K562 (cell line): ENCODE data around the gene MAGEB1.

ENCODE experiments used
- CREB1 ChIP-seq, 2 experiments: sonication (generic) in 1 of 2; formaldehyde crosslinking in 1 of 2; IDR thresholded peaks; 2 replicates each; pipeline versions ENCODE4 v1.6.1 to v1.8.0; 2012 to 2022; ENCODE audit warnings: inconsistent platforms in 1 of 2, mild to moderate bottlenecking in 1 of 2, missing genetic modification reagents in 1 of 2, moderate library complexity in 1 of 2
- DPF2 ChIP-seq: fragments of 450-650 bp; IDR thresholded peaks from 2 replicates; pipeline ENCODE4 v1.6.1; 2016
- EP300 ChIP-seq: IDR thresholded peaks from 2 replicates; pipeline ENCODE4 v1.6.1; 2012; ENCODE audit warnings: low read length, improper control_type of control experiment
- GTF2F1 ChIP-seq: IDR thresholded peaks from 2 replicates; pipeline ENCODE4 v1.6.1; 2011; ENCODE audit warnings: low read depth, low read length, improper control_type of control experiment
- HDAC2 ChIP-seq: fragments of 450-650 bp; IDR thresholded peaks from 2 replicates; pipeline ENCODE4 v1.6.1; 2016; ENCODE audit warnings: mild to moderate bottlenecking
- KLF16 ChIP-seq: IDR thresholded peaks from 2 replicates; pipeline ENCODE4 v1.6.1; 2016; ENCODE audit warnings: antibody characterized with exemption
- MAZ ChIP-seq, 2 experiments: fragments of 450-650 bp in 1 of 2; sonication (generic) in 1 of 2; formaldehyde crosslinking; IDR thresholded peaks in 1 of 2; conservative IDR thresholded peaks in 1 of 2; 2 replicates each; pipeline versions ENCODE4 v1.4.0 to v1.5.0; 2020; ENCODE audit warnings: mild to moderate bottlenecking in 1 of 2, missing genetic modification reagents in 1 of 2
- NR3C1 ChIP-seq: sonication (generic); formaldehyde crosslinking; IDR thresholded peaks from 2 replicates; pipeline ENCODE4 v1.8.1; 2022; ENCODE audit warnings: missing genetic modification reagents
- SIN3A ChIP-seq, 2 experiments: fragments of 150-350 bp in 1 of 2; IDR thresholded peaks; 2 replicates each; pipeline ENCODE4 v1.6.1; 2011 to 2016; ENCODE audit warnings: borderline replicate concordance in 2 of 2, low read depth in 2 of 2, low read length in 2 of 2, mild to moderate bottlenecking in 2 of 2, moderate library complexity in 2 of 2; ENCODE audit not compliant: control insufficient read depth in 1 of 2
- SMAD4 ChIP-seq: fragments of 250-450 bp; sonication (Bioruptor Pico); conservative IDR thresholded peaks from 2 replicates; pipeline ENCODE4 v1.8.0; 2021; ENCODE audit warnings: inconsistent platforms, mild to moderate bottlenecking, moderate library complexity
- ZNF561 ChIP-seq: fragments of 450-650 bp; formaldehyde crosslinking; conservative IDR thresholded peaks from 2 replicates; pipeline ENCODE4 v1.4.0; 2020; ENCODE audit warnings: mild to moderate bottlenecking, moderate library complexity
- TF ChIP-seq, protein P1 (sequence below), 2 experiments: fragments of 450-650 bp in 1 of 2; sonication (generic) in 1 of 2; formaldehyde crosslinking in 1 of 2; IDR thresholded peaks in 1 of 2; conservative IDR thresholded peaks in 1 of 2; 2 replicates each; pipeline versions ENCODE4 v1.6.1 to v1.8.1; 2016 to 2023; ENCODE audit warnings: mild to moderate bottlenecking in 2 of 2, moderate library complexity in 2 of 2, inconsistent platforms in 1 of 2, missing genetic modification reagents in 1 of 2

DNA sequence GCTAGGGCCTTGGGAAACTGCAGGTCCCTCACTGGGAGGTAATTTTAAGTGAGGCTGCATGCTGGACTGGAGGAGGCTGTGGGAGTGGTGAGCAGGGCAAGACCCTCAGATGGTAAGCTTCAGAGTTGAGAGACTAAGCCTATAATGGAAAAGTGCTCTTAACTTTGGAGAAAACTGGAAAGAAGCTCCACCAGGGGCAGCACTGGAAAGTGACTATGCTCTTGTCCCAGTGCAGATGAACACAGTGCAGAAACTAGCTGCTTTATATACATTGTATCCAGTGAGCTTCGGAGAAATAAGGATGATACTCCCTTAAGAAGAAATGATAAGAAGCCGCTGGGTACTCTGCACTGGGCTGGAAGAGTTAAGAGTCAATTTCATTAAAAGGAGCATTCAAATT, 34.8 kb upstream of the MAGEB1 start:
- TF ChIP-seq EP300, result no peak
- TF ChIP-seq CREB1 (IDR thresholded peaks at IDR 0.05), result no peak
- no peak for TF ChIP-seq CREB1 (CRISPR knock-in tag; IDR thresholded peaks at IDR 0.05)
- TF ChIP-seq SMAD4 (CRISPR knock-in tag), result no peak
- no peak for TF ChIP-seq GTF2F1
- TF ChIP-seq MAZ (CRISPR knock-in tag; conservative IDR thresholded peaks at IDR 0.05 in 1 of 2, IDR thresholded peaks at IDR 0.05 in 1 of 2), result no peak
- TF ChIP-seq HDAC2, result no peak
- no peak for TF ChIP-seq NR3C1 (CRISPR knock-in tag)
- TF ChIP-seq ZNF561 (CRISPR knock-in tag), result no peak
- TF ChIP-seq, protein P1, sequence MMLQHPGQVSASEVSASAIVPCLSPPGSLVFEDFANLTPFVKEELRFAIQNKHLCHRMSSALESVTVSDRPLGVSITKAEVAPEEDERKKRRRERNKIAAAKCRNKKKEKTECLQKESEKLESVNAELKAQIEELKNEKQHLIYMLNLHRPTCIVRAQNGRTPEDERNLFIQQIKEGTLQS (IDR thresholded peaks at IDR 0.05), result no peak
- TF ChIP-seq, protein P1 (CRISPR knock-in tag; conservative IDR thresholded peaks at IDR 0.05), result no peak
- no peak for TF ChIP-seq KLF16
- TF ChIP-seq SIN3A (IDR thresholded peaks at IDR 0.05; ENCODE audit: borderline replicate concordance in 2 of 2, control insufficient read depth in 1 of 2, low read depth in 2 of 2, low read length in 2 of 2), result no peak
- no peak for TF ChIP-seq DPF2
